Epithelial cell of esophagus (primary cell): Measurements from ENCODE around the gene PYM1.
A peak's percentile ranks its signal among the peaks of the same experiment; 100 is the strongest.
"Not testable (repeated sequence)": the region's sequence is repeated elsewhere in the genome, so short reads cannot be mapped to it uniquely, and the experiment has no call there.

ENCODE experiments used
- DNase-seq: peaks from one replicate; pipeline ENCODE4 v3.0.0; 2010; ENCODE audit warnings: low read depth
- H3K4me3 ChIP-seq: 2 replicates; pipeline ENCODE4 v1.5.1; 2011; ENCODE audit warnings: mild to moderate bottlenecking, low read length, control low read depth
- CTCF ChIP-seq: IDR thresholded peaks from 2 replicates; pipeline ENCODE4 v1.5.1; 2011; ENCODE audit warnings: low read depth, mild to moderate bottlenecking, low read length, control low read depth, inconsistent platforms; ENCODE audit not compliant: insufficient read depth; ENCODE audit errors: missing control alignments

PYM1 gene

GRCh38 chr12:55891310-55891709, 36.4 kb downstream of the PYM1 start:
- H3K4me3 ChIP-seq = no peak overlapping the region
- no peak for DNase-seq
- TF ChIP-seq CTCF = no peak

- no peak for TF ChIP-seq CTCF
- no peak overlapping the region for H3K4me3 ChIP-seq
- DNase-seq = no peak
These were observed 42.6 kb downstream of the PYM1 start for GRCh38 chr12:55885113-55885512.

GRCh38 chr12:55877824-55878223, 49.9 kb downstream of the PYM1 start:
- TF ChIP-seq CTCF = no peak
- H3K4me3 ChIP-seq = no peak overlapping the region
- no peak for DNase-seq

GRCh38 chr12:55875704-55876467, 51.8 kb downstream of the PYM1 start:
- no peak overlapping the region for H3K4me3 ChIP-seq
- DNase-seq = no peak
- no peak for TF ChIP-seq CTCF

GRCh38 chr12:55874443-55874842, 53.3 kb downstream of the PYM1 start:
- no peak overlapping the region for H3K4me3 ChIP-seq
- DNase-seq = peak; percentile 47
- TF ChIP-seq CTCF = no peak

- not testable (repeated sequence) for DNase-seq, H3K4me3 ChIP-seq
These were observed 61.2 kb downstream of the PYM1 start for GRCh38 chr12:55866454-55867004.

GRCh38 chr12:55865327-55865726, 62.4 kb downstream of the PYM1 start:
- no peak for TF ChIP-seq CTCF
- H3K4me3 ChIP-seq = no peak overlapping the region
- DNase-seq = no peak

GRCh38 chr12:55862931-55863330, 64.8 kb downstream of the PYM1 start:
- DNase-seq, H3K4me3 ChIP-seq: not testable (repeated sequence)
